HL-60/S4 (cell line): ENCODE results near the gene KDM4B.

Source experiments
- in situ Hi-C: fragments of 300-500 bp; cut with MboI; formaldehyde crosslinking; loops from 2 replicates; pipeline ENCODE4 v1.14.3; 2022; ENCODE audit warnings: low sequenced_read_pairs

Gene KDM4B

GRCh38 chr19:4984438-4984990 is 15.6 kb downstream of the KDM4B start:
- in situ Hi-C loops = no loop called here

GRCh38 chr19:4985551-4985991 is 16.7 kb downstream of the KDM4B start:
- in situ Hi-C loops = no loop called here

- in situ Hi-C loops = no loop called here
Observed at GRCh38 chr19:4986056-4986455, 17.1 kb downstream of the KDM4B start.

- in situ Hi-C loops = no loop called here
Observed at GRCh38 chr19:4986471-4986891, 17.6 kb downstream of the KDM4B start.

GRCh38 chr19:4987256-4987655 is 18.3 kb downstream of the KDM4B start:
- in situ Hi-C loops = no loop called here

GRCh38 chr19:4987692-4988370 is 18.9 kb downstream of the KDM4B start:
- in situ Hi-C loops = no loop called here

DNA sequence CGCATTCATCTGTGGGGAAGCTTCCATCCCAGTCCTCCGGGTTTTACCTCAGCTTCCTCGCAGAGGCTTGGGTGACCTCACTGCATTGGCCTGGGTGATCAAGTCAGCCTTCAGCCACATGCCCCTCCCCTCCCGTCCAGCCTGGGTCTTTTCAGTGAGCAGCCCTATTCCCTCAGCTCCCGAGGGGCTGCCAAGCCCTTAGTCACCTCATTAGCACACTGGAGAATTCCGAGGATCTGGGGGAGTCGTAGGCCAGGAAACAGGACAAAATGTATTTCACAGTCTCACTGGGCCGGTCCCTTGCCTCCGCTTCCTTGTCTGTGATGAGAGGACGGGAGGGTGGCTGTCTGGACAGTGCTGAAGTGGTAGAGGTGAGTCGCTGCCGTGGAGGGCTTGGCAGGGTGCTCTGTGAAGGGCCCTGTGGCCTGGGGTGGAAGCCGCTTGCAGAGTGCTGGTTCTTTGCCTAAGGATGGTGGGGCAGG is 19.9 kb downstream of the KDM4B start:
- in situ Hi-C loops = no loop called here

DNA sequence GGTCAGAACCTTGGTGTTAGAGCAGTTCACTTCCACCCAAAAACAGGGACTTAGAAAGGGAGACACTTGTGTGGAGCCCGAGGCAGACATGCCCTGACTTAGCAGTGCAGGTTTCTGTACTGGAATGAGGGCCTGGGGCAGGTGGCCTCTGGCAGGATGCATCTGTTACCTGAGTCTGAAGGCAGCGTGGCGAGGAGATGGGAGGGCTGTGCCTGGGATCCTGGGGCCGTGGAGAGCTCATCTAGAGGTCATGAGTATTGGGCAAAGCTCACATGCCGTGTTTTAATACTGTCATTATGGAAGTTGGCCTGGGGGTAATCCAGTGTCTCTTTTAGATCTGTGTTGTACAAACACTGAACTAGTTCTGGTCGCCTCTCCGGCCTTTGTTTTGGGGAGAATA is 21.4 kb downstream of the KDM4B start:
- in situ Hi-C loops = no loop called here

- in situ Hi-C loops = no loop called here
Observed at GRCh38 chr19:4991538-4991937, 22.6 kb downstream of the KDM4B start.

DNA sequence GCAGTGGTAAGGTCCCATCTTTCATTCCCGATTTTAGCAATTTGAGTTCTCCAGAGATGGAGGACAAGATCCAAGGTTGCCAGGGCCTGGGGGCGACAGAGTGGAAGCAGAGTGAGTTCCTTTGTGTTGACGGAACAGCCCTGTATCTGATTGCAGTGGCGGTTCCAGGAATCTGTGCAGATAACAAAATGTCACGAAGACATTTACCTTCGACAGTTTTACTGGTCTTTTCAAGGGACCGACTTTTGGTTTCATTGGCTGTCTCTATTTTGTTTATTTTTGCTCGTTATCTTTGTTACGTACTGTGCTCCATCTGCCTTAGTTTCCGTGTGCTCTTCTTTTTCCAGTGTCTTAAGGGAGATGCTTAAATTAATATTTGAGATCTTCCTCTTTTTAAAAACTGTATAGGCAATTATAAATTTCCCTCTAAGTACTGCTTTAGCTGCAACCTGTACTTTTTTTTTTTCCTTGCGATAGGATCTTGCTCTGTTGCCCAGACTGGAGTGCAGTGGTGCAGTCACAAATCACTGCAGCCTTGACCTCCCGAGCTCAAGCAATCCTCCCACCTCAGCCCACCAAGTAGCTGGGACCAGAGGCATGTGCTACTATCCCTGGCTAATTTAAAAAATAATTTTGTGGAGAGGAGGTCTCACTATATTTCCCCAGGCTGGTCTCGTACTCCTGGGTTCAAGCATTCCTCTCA is 23.2 kb downstream of the KDM4B start:
- in situ Hi-C loops = no loop called here

DNA sequence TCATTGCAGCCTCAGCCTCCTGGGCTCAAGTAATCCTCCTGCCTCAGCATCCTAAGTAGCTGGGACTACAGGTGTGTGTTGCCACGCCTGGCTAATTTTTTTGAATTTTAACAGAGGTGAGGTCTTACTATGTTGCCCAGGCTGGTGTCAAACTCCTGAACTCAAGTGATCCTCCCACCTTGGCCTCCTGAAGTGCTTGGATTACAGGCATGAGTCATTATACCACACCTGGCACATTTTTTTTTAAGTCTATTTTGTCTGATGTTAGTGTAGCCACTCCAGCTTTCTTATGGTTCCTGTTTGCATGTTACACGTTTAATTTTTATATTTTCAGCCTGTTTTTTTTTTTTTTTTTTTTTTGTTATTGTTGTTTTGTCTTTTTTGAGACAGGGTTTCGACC is 24.8 kb downstream of the KDM4B start:
- in situ Hi-C loops = no loop called here

- in situ Hi-C loops = no loop called here
Observed at GRCh38 chr19:4996701-4997100, 27.8 kb downstream of the KDM4B start.

DNA sequence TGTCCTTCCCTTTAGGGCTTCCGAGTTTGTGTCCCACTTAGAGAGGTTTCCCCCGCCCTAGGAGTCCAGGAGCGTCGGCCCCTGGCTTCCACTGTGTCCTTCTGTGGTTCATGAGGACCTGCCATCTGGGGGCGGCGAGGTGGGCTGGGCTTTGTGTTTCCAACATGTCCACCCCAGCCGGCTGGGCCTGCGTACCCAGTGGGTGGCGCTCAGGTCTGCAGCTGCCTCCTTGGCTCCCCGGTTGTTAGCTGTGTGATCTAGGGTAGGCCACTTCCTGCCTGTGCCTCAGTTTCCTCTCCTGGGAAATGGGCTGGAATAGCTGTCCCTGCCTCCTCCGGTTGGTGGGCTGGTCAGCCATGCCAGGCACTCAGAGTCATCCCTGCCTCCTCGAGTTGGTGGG is 28.4 kb downstream of the KDM4B start:
- in situ Hi-C loops = no loop called here

GRCh38 chr19:5000120-5000611 is 31.3 kb downstream of the KDM4B start:
- in situ Hi-C loops = no loop called here

- in situ Hi-C loops = no loop called here
Observed at GRCh38 chr19:5001615-5002014, 32.7 kb downstream of the KDM4B start.

- in situ Hi-C loops = no loop called here
Observed at GRCh38 chr19:5002143-5002542, 33.2 kb downstream of the KDM4B start.

DNA sequence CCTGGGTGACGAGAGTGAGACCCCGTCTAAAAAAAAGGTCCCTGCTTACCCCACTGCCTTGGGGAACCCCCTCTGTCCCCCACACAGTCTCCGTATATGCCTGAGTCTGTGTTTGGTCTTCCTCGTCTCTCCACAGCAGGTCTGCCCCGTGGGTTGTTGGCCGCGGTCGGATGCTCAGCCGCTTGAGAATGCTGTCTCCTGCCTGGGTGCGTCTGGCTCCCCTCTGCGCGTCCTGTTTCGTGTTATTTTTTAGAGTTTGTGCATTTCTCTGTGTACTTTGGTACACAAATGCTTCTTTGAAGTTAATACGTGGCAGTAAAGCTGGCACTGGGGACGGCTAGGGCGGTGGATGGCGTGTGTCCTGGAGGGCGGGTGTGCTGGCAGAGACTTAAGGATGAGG is 34.9 kb downstream of the KDM4B start:
- in situ Hi-C loops = no loop called here

DNA sequence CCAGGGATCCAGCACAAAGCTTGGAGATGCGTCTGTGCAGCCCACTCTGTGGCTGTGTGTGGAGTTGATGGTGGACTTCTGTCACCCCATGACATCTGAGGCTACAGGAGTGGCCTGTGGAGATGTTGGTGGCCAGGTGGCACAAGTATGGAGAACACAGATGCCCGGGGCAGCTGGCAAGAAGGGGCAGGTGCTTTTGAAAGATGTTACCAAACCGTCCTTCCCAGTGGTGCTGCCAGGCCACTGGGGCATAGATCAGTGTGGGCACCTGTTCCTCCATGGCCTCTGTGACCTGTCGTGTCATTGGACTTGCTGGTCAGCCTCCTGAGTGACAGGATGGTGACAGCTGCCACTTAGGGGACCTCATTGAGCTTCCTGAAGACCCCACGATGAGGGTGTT is 36.2 kb downstream of the KDM4B start:
- in situ Hi-C loops = no loop called here

DNA sequence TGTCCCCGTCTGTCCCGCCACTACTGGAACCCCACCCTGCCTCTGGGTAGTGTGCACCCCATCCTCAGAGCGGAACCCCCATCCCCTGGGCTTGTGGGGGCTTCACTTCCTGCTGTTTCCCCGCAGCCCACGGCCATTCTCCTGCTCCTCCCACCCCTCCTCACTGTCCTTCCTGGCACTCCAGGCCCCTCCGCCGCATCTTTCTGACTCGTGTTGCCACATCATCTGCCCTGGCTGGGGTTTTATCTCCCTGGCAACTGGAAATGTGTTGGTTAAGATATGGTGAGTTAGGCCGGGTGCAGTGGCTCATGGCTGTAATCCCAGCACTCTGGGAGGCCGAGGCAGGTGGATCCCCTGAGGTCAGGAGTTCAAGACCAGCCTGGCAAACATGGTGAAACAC is 37.3 kb downstream of the KDM4B start:
- in situ Hi-C loops = no loop called here

GRCh38 chr19:5006821-5007220 is 37.9 kb downstream of the KDM4B start:
- in situ Hi-C loops = no loop called here

DNA sequence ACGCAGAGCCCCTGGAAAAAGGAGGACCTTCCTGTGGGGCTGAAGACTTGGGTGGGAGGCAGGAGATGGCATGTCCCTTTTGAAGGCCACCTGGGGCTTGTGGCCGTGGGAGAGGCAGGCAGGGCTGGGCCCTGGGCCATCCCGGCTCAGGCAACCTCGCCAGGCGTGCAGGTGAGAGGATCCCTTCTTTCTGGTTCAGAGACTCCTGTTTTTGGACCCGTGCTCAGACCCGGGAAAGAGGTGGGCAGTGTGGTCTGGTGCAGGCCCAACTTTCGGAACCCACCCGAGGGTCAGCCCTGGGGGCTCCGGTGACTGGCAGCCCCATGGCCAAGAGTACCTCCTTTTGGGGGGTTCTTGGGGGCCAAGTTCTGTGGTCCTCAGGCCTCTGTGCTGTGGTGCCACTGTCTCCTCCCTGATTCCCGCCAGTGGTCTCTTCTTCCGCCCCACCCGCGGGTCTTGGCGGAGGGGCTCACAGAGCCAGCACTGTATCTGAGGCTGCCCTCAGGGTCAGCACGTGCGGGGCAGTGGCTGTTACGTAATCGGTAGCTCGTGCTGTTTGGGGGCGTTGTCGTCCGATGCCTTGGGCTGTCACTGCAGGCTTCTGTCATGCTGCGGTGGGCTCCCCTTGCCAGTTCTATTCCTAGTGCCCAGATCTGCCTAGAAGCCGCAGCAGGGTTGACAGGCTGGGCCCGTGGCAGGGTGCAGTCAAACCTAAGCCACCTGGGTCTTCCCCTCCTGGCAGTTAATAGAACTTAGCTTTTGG is 42.7 kb downstream of the KDM4B start:
- in situ Hi-C loops = no loop called here
